Stomach (tissue), 9 donors: ENCODE results near the gene YIPF5. TPM values are rescaled to one million over a fixed set of nuclear protein-coding genes. Genes with fewer than 3 reads are reported as not detected.

ENCODE experiments used
- DNase-seq, 2 donors: peaks; one replicate each; pipeline versions ENCODE4 v3.0.0 to v3.0.0-alpha.2; 2013 to 2019
- H3K27ac ChIP-seq, 5 donors: fragments of 200-600 bp in 4 of 5; sonication (generic) in 4 of 5; one replicate each; pipeline ENCODE4 v1.5.1; 2013 to 2019; ENCODE audit warnings: mild to moderate bottlenecking in 1 of 5, moderate library complexity in 1 of 5
- H3K27me3 ChIP-seq, 3 donors: fragments of 200-600 bp; sonication (generic); one replicate each; pipeline ENCODE4 v1.5.1; 2017 to 2019; ENCODE audit warnings: mixed run types in 1 of 3
- H3K36me3 ChIP-seq, 4 donors: fragments of 200-600 bp; sonication (generic); 1 replicate in 3 of 4; 2 replicates in 1 of 4; pipeline ENCODE4 v1.5.1; 2016 to 2019
- H3K4me1 ChIP-seq, 4 donors: fragments of 200-600 bp; sonication (generic); one replicate each; pipeline ENCODE4 v1.5.1; 2016 to 2019
- H3K4me3 ChIP-seq, 4 donors: fragments of 200-600 bp; sonication (generic) in 3 of 4; one replicate each; pipeline ENCODE4 v1.5.1; 2016 to 2019; ENCODE audit warnings: mild to moderate bottlenecking in 1 of 4
- H3K9me3 ChIP-seq, 4 donors: fragments of 200-600 bp; sonication (generic); one replicate each; pipeline ENCODE4 v1.5.1; 2016 to 2019
- EP300 ChIP-seq: sonication (generic); formaldehyde crosslinking; IDR thresholded peaks from one replicate; pipeline ENCODE4 v1.6.1; 2017; ENCODE audit warnings: antibody characterized with exemption
- POLR2A ChIP-seq, 4 donors: fragments of 450-650 bp; IDR thresholded peaks; one replicate each; pipeline ENCODE4 v1.6.1; 2016; ENCODE audit warnings: antibody characterized with exemption in 4 of 4, control low read depth in 2 of 4, mild to moderate bottlenecking in 1 of 4, moderate library complexity in 1 of 4
- POLR2AphosphoS5 ChIP-seq, 3 donors: sonication (generic); formaldehyde crosslinking; IDR thresholded peaks; one replicate each; pipeline ENCODE4 v1.6.1; 2016; ENCODE audit warnings: antibody characterized with exemption in 3 of 3
- WGBS, 5 donors: extraction: QIAGEN DNeasy Blood & Tissue Kit in 3 of 5; methylation state at CpG; one replicate each; pipeline versions ENCODE4 v1.1.5 to v1.1.7; 2013 to 2018; 5-methylcytosine and 5-hydroxymethylcytosine counted together
- intact Hi-C: fragments of 100-400 bp; cut with DNase I; formaldehyde crosslinking; loops from one replicate; pipeline ENCODE4 v1.15.1; 2023; ENCODE audit warnings: low total_unique reads
- polyA plus RNA-seq, 3 donors: library from polyadenylated mRNA; stranded (reverse); fragments of 200-250 nt; gene quantifications; one replicate each; pipeline ENCODE4 v1.2.3, GENCODE V29; 2013
- total RNA-seq, 5 donors: library from RNA; depleted of rRNA; stranded (reverse); fragments of >200 nt; gene quantifications; one replicate each; pipeline versions ENCODE4 v1.1.0 to v1.2.3, GENCODE V29; 2014 to 2016
- TF ChIP-seq, protein P1 (sequence below), 7 experiments: fragments of 450-650 bp in 4 of 7; fragments of 200-600 bp in 3 of 7; sonication (generic) in 3 of 7; IDR thresholded peaks; one replicate each; pipeline ENCODE4 v1.5.1; 2016 to 2019; ENCODE audit warnings: antibody characterized with exemption in 7 of 7, control low read depth in 2 of 7, mild to moderate bottlenecking in 1 of 7
- donor health status: healthy with polysubstance abuse.
- donor health status: Bipolar disorder and iron deficiency.
- donor health status: healthy.

YIPF5 gene
- total and polyA plus RNA-seq, 8 donors = 0.87 to 49.9 (median 14.0) TPM

DNA sequence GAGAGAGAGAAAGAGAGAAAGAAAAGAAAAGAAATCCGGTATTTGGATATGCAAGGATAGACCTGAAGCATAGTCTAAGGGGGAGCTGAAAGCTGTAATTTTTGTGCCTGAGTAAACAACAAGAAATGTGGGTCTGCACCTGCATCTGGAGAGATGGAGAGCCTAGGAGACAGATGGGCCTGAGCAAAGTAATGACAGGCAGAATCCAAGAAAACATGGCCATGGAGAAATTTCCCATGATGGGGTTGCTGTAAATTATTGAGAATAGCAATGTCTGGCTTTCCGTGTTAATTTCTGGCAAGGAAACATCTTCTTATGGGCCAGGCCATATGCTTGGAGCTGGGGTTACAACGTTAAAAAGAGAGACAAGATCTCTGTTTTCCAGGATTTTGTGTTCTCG lies 40.2 kb downstream of the YIPF5 start:
- no peak for TF ChIP-seq POLR2AphosphoS5 (IDR thresholded peaks at IDR 0.05)
- no peak for TF ChIP-seq EP300
- TF ChIP-seq, protein P1, sequence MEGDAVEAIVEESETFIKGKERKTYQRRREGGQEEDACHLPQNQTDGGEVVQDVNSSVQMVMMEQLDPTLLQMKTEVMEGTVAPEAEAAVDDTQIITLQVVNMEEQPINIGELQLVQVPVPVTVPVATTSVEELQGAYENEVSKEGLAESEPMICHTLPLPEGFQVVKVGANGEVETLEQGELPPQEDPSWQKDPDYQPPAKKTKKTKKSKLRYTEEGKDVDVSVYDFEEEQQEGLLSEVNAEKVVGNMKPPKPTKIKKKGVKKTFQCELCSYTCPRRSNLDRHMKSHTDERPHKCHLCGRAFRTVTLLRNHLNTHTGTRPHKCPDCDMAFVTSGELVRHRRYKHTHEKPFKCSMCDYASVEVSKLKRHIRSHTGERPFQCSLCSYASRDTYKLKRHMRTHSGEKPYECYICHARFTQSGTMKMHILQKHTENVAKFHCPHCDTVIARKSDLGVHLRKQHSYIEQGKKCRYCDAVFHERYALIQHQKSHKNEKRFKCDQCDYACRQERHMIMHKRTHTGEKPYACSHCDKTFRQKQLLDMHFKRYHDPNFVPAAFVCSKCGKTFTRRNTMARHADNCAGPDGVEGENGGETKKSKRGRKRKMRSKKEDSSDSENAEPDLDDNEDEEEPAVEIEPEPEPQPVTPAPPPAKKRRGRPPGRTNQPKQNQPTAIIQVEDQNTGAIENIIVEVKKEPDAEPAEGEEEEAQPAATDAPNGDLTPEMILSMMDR (IDR thresholded peaks at IDR 0.05) = no peak
- no peak for TF ChIP-seq POLR2A (IDR thresholded peaks at IDR 0.05)
- Histone ChIP-seq H3K27me3 (no peaks in the 10 kb centered on the region), H3K9me3 (no peaks in the 10 kb centered on the region), H3K36me3 (no peaks in the 10 kb centered on the region), H3K27ac (no peak overlapping the region), H3K4me1 (peaks cover 0 to 3% (median 0%) of the 10 kb centered on the region in 4 donors), H3K4me3 (no peak overlapping the region)
- no peak for DNase-seq
- intact Hi-C loops = no loop called here
- WGBS, 5 donors = 85 to 93% (median 88%) methylated on average over 4 of the region's 4 CpGs

DNA sequence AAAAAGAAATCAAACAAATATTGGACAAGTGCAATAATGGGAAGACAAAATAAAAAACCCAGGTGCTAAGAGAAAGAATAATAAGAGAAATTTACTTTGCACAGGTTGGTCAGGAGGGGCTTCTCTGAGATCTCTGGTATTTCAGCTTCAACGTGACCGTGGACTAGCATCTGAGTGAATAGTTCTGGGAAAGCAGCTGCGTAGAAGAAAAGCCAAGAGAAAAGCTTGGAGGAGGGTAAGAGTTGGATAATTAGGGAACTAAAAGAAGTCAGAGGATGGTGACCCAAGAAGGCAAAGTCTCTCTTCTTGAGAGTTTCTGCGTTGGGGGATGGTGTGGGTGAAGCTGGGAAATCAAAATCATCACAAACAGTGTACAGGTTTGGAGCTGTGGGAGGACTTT lies 41.6 kb downstream of the YIPF5 start:
- no peak for DNase-seq
- Histone ChIP-seq H3K36me3 (no peaks in the 10 kb centered on the region), H3K27me3 (no peaks in the 10 kb centered on the region), H3K4me1 (peaks cover 0 to 9% (median 0%) of the 10 kb centered on the region in 4 donors), H3K4me3 (no peak overlapping the region), H3K9me3 (no peaks in the 10 kb centered on the region), H3K27ac (no peak overlapping the region)
- no peak for TF ChIP-seq EP300
- TF ChIP-seq POLR2AphosphoS5 (IDR thresholded peaks at IDR 0.05) = no peak
- TF ChIP-seq, protein P1 (IDR thresholded peaks at IDR 0.05) = no peak
- no peak for TF ChIP-seq POLR2A (IDR thresholded peaks at IDR 0.05)
- intact Hi-C loops = no loop called here
- WGBS, 5 donors = 75 to 94% (median 90%) methylated on average over 4 of the region's 4 CpGs

DNA sequence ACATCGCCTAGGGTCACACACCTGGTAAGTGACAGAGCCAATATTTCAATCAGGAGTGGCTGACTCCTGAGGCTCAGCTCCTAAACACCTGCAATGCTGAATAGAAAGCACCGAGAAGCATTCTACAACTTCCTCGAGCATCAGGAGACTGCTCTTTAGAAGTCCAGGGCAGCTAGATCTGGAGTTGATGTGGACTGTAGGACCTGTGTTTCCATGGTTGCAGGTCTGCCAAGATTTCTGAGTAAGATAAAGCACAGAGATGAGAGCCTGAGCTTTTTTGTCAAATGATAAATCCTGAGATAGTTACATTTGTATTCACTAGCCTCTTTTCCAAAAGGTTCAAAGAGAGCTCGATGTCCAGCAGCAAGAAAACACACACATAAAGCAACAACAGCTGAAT lies 43.8 kb downstream of the YIPF5 start:
- intact Hi-C loops = no loop called here
- TF ChIP-seq POLR2A (IDR thresholded peaks at IDR 0.05) = no peak
- no peak for TF ChIP-seq EP300
- TF ChIP-seq POLR2AphosphoS5 (IDR thresholded peaks at IDR 0.05) = no peak
- TF ChIP-seq, protein P1 (IDR thresholded peaks at IDR 0.05) = no peak
- H3K4me1 ChIP-seq = peaks cover 0 to 9% (median 0%) of the 10 kb centered on the region in 4 donors
- H3K27ac ChIP-seq = no peak overlapping the region
- DNase-seq = no peak
- H3K4me3 ChIP-seq = no peak overlapping the region
- 88 to 93% (median 91%) methylated on average over 4 of the region's 4 CpGs for WGBS, 5 donors
- H3K36me3 ChIP-seq = no peaks in the 10 kb centered on the region
- H3K27me3 ChIP-seq = no peaks in the 10 kb centered on the region
- H3K9me3 ChIP-seq = no peaks in the 10 kb centered on the region

DNA sequence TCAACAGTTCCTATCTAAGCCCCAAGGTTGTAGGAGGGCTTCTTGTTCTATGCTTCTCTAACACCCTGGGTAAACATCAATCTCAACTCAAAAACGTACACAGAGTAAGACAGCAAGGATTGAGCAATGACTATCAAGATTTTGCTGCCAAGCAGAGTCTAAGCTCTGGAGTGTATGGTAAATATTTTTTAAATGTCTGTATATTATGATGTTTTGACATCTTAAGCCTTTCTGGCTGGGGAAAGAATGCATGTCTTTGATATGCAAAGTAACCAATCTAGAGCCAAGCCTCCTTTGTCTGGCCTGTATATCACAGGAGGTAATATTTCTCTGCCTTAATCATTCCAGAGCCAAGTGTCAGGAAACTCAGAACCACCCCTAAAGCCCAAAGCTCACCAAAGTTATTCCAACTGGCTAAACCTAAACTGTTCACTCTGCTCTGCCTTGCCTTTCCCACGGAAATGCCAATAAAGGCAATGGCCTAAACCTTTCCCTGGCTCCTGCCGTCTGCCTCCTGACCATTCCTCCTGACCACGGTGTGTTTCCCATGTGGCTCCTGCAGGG lies 45.2 kb downstream of the YIPF5 start:
- intact Hi-C loops = no loop called here
- DNase-seq = no peak
- no peaks in the 10 kb centered on the region for H3K9me3 ChIP-seq
- no peak for TF ChIP-seq EP300
- TF ChIP-seq POLR2A (IDR thresholded peaks at IDR 0.05) = no peak
- TF ChIP-seq, protein P1 (IDR thresholded peaks at IDR 0.05) = no peak
- no peak for TF ChIP-seq POLR2AphosphoS5 (IDR thresholded peaks at IDR 0.05)
- no peaks in the 10 kb centered on the region for H3K36me3 ChIP-seq
- no peaks in the 10 kb centered on the region for H3K27me3 ChIP-seq
- no peak overlapping the region for H3K27ac ChIP-seq
- no peak overlapping the region for H3K4me3 ChIP-seq
- WGBS, 5 donors = 33 to 56% (median 45%) methylated on average over 4 of the region's 4 CpGs
- peaks cover 0 to 9% (median 0%) of the 10 kb centered on the region in 4 donors for H3K4me1 ChIP-seq
